ENCODE results near the gene SPEF2.

SPEF2 gene

GRCh38 chr5:35717718-35718117, 100.1 kb downstream of the SPEF2 start:
- no peaks in the 10 kb centered on the region for H3K36me3 ChIP-seq (ENCODE audit: control insufficient read depth in 2 of 2, insufficient read depth in 1 of 2, low read length in 2 of 2)
- H3K9me3 ChIP-seq (ENCODE audit: control insufficient read depth, insufficient read depth, low read depth, low read length), result no peaks in the 10 kb centered on the region
- CTCF ChIA-PET, result interaction anchor here (0.6 to 0.7 kb wide), 3 partner anchors 44 to 226 kb away, joined by 3 to 4 read pairs (median 3); no protein-coding TSS in a partner anchor
- H3K4me1 ChIP-seq (ENCODE audit: control insufficient read depth, insufficient read depth, low read length), result no peaks in the 10 kb centered on the region
- H3K4me3 ChIP-seq (ENCODE audit: low read depth, low read length), result no peak overlapping the region
- POLR2A ChIA-PET, result no interaction called here
- H3K27ac ChIP-seq (ENCODE audit: extremely low read depth, low read depth, low read length), result no peak overlapping the region
- TF ChIP-seq KLF1 (tag by site-specific recombination; IDR thresholded peaks at IDR 0.05) (no peak), ZNF398 (tag by site-specific recombination; IDR thresholded peaks at IDR 0.05) (no peak), ZNF76 (tag by site-specific recombination; IDR thresholded peaks at IDR 0.05; ENCODE audit: borderline replicate concordance, low read depth) (no peak), ZNF600 (tag by site-specific recombination; IDR thresholded peaks at IDR 0.05) (no peak), PRDM1 (tag by site-specific recombination; IDR thresholded peaks at IDR 0.05) (no peak), KLF7 (tag by site-specific recombination; IDR thresholded peaks at IDR 0.05; ENCODE audit: borderline replicate concordance) (no peak), ZNF514 (tag by site-specific recombination; IDR thresholded peaks at IDR 0.05) (no peak), ZNF112 (tag by site-specific recombination; IDR thresholded peaks at IDR 0.05) (no peak), ZNF214 (tag by site-specific recombination; IDR thresholded peaks at IDR 0.05; ENCODE audit: borderline replicate concordance) (no peak), ZNF391 (tag by site-specific recombination; IDR thresholded peaks at IDR 0.05; ENCODE audit: borderline replicate concordance, low read depth) (no peak)

GRCh38 chr5:35735718-35736117, 118.1 kb downstream of the SPEF2 start:
- Histone ChIP-seq H3K36me3 (ENCODE audit: control insufficient read depth in 2 of 2, insufficient read depth in 1 of 2, low read length in 2 of 2) (no peaks in the 10 kb centered on the region), H3K4me3 (ENCODE audit: low read depth, low read length) (no peak overlapping the region), H3K27ac (ENCODE audit: extremely low read depth, low read depth, low read length) (no peak overlapping the region), H3K4me1 (ENCODE audit: control insufficient read depth, insufficient read depth, low read length) (no peaks in the 10 kb centered on the region), H3K9me3 (ENCODE audit: control insufficient read depth, insufficient read depth, low read depth, low read length) (no peaks in the 10 kb centered on the region)
- ChIA-PET POLR2A (no interaction called here), CTCF (interaction anchor here (0.6 kb wide), 1 partner anchor 97 kb away, joined by 3 read pairs; no protein-coding TSS in a partner anchor)
- TF ChIP-seq ZNF580 (tag by site-specific recombination; IDR thresholded peaks at IDR 0.05), result no peak
- no peak for TF ChIP-seq ZNF423 (tag by site-specific recombination; IDR thresholded peaks at IDR 0.05)
- no peak for TF ChIP-seq ZIC2 (tag by site-specific recombination; IDR thresholded peaks at IDR 0.05)
- TF ChIP-seq, protein P1, sequence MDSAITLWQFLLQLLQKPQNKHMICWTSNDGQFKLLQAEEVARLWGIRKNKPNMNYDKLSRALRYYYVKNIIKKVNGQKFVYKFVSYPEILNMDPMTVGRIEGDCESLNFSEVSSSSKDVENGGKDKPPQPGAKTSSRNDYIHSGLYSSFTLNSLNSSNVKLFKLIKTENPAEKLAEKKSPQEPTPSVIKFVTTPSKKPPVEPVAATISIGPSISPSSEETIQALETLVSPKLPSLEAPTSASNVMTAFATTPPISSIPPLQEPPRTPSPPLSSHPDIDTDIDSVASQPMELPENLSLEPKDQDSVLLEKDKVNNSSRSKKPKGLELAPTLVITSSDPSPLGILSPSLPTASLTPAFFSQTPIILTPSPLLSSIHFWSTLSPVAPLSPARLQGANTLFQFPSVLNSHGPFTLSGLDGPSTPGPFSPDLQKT (IDR thresholded peaks at IDR 0.05; ENCODE audit: borderline replicate concordance, low read depth, low read length), result no peak
- TF ChIP-seq ZNF560 (tag by site-specific recombination; IDR thresholded peaks at IDR 0.05; ENCODE audit: borderline replicate concordance), result no peak

DNA sequence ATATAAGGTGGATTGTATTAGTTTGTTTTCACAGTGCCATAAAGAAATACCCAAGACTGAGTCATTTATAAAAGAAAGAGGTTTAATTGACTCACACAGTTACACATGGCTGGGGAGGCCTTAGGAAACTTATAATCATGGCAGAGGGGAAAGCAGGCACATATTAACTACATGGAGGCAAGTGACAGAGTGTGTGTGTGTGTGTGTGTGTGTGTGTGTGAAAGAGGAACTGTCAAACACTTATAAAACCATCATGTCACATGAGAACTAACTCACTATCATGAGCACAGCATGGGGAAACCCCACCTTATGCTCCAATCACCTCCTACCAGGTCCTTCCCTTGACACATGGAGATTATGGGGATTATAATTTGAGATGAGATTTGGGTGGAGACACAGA, 118.6 kb downstream of the SPEF2 start:
- Histone ChIP-seq H3K4me1 (ENCODE audit: control insufficient read depth, insufficient read depth, low read length) (no peaks in the 10 kb centered on the region), H3K9me3 (ENCODE audit: control insufficient read depth, insufficient read depth, low read depth, low read length) (no peaks in the 10 kb centered on the region), H3K27ac (ENCODE audit: extremely low read depth, low read depth, low read length) (no peak overlapping the region), H3K4me3 (ENCODE audit: low read depth, low read length) (no peak overlapping the region), H3K36me3 (ENCODE audit: control insufficient read depth in 2 of 2, insufficient read depth in 1 of 2, low read length in 2 of 2) (no peaks in the 10 kb centered on the region)
- POLR2A ChIA-PET, result no interaction called here
- TF ChIP-seq ZBTB49 (tag by site-specific recombination; IDR thresholded peaks at IDR 0.05; ENCODE audit: low read depth), result no peak
- TF ChIP-seq ZNF654 (tag by site-specific recombination; IDR thresholded peaks at IDR 0.05; ENCODE audit: low read depth), result no peak
- no peak for TF ChIP-seq ZNF16 (tag by site-specific recombination; IDR thresholded peaks at IDR 0.05; ENCODE audit: low read depth)
- no peak for TF ChIP-seq MEIS1 (CRISPR knock-in tag; IDR thresholded peaks at IDR 0.05; ENCODE audit: borderline replicate concordance)
- TF ChIP-seq ZNF645 (tag by site-specific recombination; IDR thresholded peaks at IDR 0.05), result no peak
- TF ChIP-seq MYNN (tag by site-specific recombination; IDR thresholded peaks at IDR 0.05; ENCODE audit: borderline replicate concordance), result no peak
- no peak for TF ChIP-seq ZBTB21 (tag by site-specific recombination; IDR thresholded peaks at IDR 0.05)
- no peak for TF ChIP-seq ZSCAN30 (tag by site-specific recombination; IDR thresholded peaks at IDR 0.05)
- no peak for TF ChIP-seq SALL2 (tag by site-specific recombination; IDR thresholded peaks at IDR 0.05; ENCODE audit: borderline replicate concordance)
- TF ChIP-seq ZNF221 (tag by site-specific recombination; IDR thresholded peaks at IDR 0.05; ENCODE audit: borderline replicate concordance), result no peak
- CTCF ChIA-PET, result interaction anchor here (0.6 kb wide), 2 partner anchors 97 to 184 kb away, joined by 3 read pairs; no protein-coding TSS in a partner anchor

All from HEK293 (cell line).